ENCODE results near the gene FBLIM1.

The FBLIM1 gene

GRCh38 chr1:15758343-15758931, at the start of gene FBLIM1:
TSS of gene FBLIM1 (plus strand) at chr1:15758795. CDS start at chr1:15764984, 6,189 bp downstream.
- DNase-seq (ENCODE audit: low read depth, low spot score), result no peak

GRCh38 chr1:15709226-15709625, 49.4 kb upstream of the FBLIM1 start:
- no peak for DNase-seq (ENCODE audit: low read depth, low spot score)

GRCh38 chr1:15712168-15712567, 46.4 kb upstream of the FBLIM1 start:
- no peak for DNase-seq (ENCODE audit: low read depth, low spot score)

GRCh38 chr1:15714406-15715136, 44.0 kb upstream of the FBLIM1 start:
- DNase-seq (ENCODE audit: low read depth, low spot score), result peak; percentile 33

- no peak for DNase-seq (ENCODE audit: low read depth, low spot score)
Observed at GRCh38 chr1:15717418-15718125, 41.0 kb upstream of the FBLIM1 start.

GRCh38 chr1:15718199-15718601, 40.4 kb upstream of the FBLIM1 start:
- DNase-seq (ENCODE audit: low read depth, low spot score), result no peak

GRCh38 chr1:15719381-15720120, 39.0 kb upstream of the FBLIM1 start:
- no peak for DNase-seq (ENCODE audit: low read depth, low spot score)

- no peak for DNase-seq (ENCODE audit: low read depth, low spot score)
Observed at GRCh38 chr1:15720861-15721260, 37.7 kb upstream of the FBLIM1 start.

- DNase-seq (ENCODE audit: low read depth, low spot score), result no peak
Observed at GRCh38 chr1:15722411-15722810, 36.2 kb upstream of the FBLIM1 start.

- no peak for DNase-seq (ENCODE audit: low read depth, low spot score)
Observed at GRCh38 chr1:15722836-15723532, 35.6 kb upstream of the FBLIM1 start.

GRCh38 chr1:15723631-15724246, 34.9 kb upstream of the FBLIM1 start:
- DNase-seq (ENCODE audit: low read depth, low spot score), result no peak

- no peak for DNase-seq (ENCODE audit: low read depth, low spot score)
Observed at GRCh38 chr1:15724949-15725880, 33.4 kb upstream of the FBLIM1 start.

- DNase-seq (ENCODE audit: low read depth, low spot score), result no peak
Observed at GRCh38 chr1:15726508-15726907, 32.1 kb upstream of the FBLIM1 start.

- no peak for DNase-seq (ENCODE audit: low read depth, low spot score)
Observed at GRCh38 chr1:15727021-15727420, 31.6 kb upstream of the FBLIM1 start.

- DNase-seq (ENCODE audit: low read depth, low spot score), result no peak
Observed at GRCh38 chr1:15727424-15727823, 31.2 kb upstream of the FBLIM1 start.

- no peak for DNase-seq (ENCODE audit: low read depth, low spot score)
Observed at GRCh38 chr1:15727866-15728534, 30.6 kb upstream of the FBLIM1 start.

- DNase-seq (ENCODE audit: low read depth, low spot score), result no peak
Observed at GRCh38 chr1:15728937-15729657, 29.5 kb upstream of the FBLIM1 start.

GRCh38 chr1:15730423-15730822, 28.2 kb upstream of the FBLIM1 start:
- DNase-seq (ENCODE audit: low read depth, low spot score), result no peak

- DNase-seq (ENCODE audit: low read depth, low spot score), result no peak
Observed at GRCh38 chr1:15730936-15731335, 27.7 kb upstream of the FBLIM1 start.
